ENCODE measurements around the gene IQCH.
"Not testable (repeated sequence)": the region's sequence is repeated elsewhere in the genome, so short reads cannot be mapped to it uniquely, and the experiment has no call there.

- TF ChIP-seq POLR2A, CTCF, POLR2AphosphoS5 (IDR thresholded peaks at IDR 0.05): not testable (repeated sequence)
Measured at GRCh38 chr15:67246606-67247005, 8.0 kb upstream of the IQCH start.
